Right lobe of liver (tissue), 4 donors: ENCODE data around the gene LIN7C.

Source experiments
- POLR2A ChIP-seq: fragments of 450-650 bp; IDR thresholded peaks from one replicate; pipeline ENCODE4 v1.6.1; 2017; ENCODE audit warnings: antibody characterized with exemption, mild to moderate bottlenecking
- TF ChIP-seq, protein P1 (sequence below), 4 donors: fragments of 200-600 bp in 3 of 4; fragments of 450-650 bp in 1 of 4; IDR thresholded peaks; one replicate each; pipeline versions ENCODE4 v1.5.1 to v1.8.0; 2016 to 2022; ENCODE audit warnings: antibody characterized with exemption in 4 of 4, mild to moderate bottlenecking in 2 of 4
- donor health status: DM: no; HTN: no; CAD: no.
- donor health status: DM: no; HTN: no; CAD: no.
- donor health status: DM: no; HTN: yes; CAD: no.

DNA sequence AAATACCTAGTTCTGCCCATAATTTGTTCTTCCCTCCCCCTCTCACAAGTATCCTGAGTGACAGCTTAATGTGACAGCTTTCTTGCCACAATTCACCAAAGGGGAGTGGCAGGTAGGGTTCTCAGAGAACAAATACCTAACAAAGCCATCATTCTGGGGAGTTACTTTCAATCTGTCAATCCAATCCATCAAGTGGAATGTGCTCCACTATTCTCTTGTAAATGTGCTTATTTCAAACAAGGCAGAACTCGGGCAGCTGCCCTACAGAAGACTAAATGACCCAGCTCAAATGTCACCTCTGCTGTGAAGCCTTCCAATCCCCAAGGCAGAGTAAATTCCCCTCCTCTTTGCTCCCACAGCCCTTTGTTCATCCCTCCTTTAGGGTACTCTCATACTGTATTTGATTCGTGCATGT, 61.8 kb downstream of the LIN7C start:
- TF ChIP-seq, protein P1, sequence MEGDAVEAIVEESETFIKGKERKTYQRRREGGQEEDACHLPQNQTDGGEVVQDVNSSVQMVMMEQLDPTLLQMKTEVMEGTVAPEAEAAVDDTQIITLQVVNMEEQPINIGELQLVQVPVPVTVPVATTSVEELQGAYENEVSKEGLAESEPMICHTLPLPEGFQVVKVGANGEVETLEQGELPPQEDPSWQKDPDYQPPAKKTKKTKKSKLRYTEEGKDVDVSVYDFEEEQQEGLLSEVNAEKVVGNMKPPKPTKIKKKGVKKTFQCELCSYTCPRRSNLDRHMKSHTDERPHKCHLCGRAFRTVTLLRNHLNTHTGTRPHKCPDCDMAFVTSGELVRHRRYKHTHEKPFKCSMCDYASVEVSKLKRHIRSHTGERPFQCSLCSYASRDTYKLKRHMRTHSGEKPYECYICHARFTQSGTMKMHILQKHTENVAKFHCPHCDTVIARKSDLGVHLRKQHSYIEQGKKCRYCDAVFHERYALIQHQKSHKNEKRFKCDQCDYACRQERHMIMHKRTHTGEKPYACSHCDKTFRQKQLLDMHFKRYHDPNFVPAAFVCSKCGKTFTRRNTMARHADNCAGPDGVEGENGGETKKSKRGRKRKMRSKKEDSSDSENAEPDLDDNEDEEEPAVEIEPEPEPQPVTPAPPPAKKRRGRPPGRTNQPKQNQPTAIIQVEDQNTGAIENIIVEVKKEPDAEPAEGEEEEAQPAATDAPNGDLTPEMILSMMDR (IDR thresholded peaks at IDR 0.05), result no peak
- TF ChIP-seq POLR2A, result no peak
